Mucosa of stomach (tissue), 1 donor: ENCODE data around the gene TOMM20.

Source experiments
- H3K27me3 ChIP-seq: one replicate; pipeline ENCODE4 v1.7.0; 2013; ENCODE audit warnings: mild to moderate bottlenecking, low read length; ENCODE audit not compliant: control insufficient read depth, insufficient read depth
- H3K36me3 ChIP-seq: one replicate; pipeline ENCODE4 v1.7.0; 2013; ENCODE audit warnings: low read length; ENCODE audit not compliant: control insufficient read depth, insufficient read depth
- H3K4me1 ChIP-seq: one replicate; pipeline ENCODE4 v1.7.0; 2013; ENCODE audit warnings: mild to moderate bottlenecking, low read length; ENCODE audit not compliant: control insufficient read depth, insufficient read depth
- H3K4me3 ChIP-seq: one replicate; pipeline ENCODE4 v1.7.0; 2013; ENCODE audit warnings: low read length
- H3K9ac ChIP-seq: one replicate; pipeline ENCODE4 v1.7.0; 2013; ENCODE audit warnings: mild to moderate bottlenecking, low read length, moderate library complexity
- H3K9me3 ChIP-seq: one replicate; pipeline ENCODE4 v1.7.0; 2013; ENCODE audit warnings: mild to moderate bottlenecking, low read length, moderate library complexity; ENCODE audit not compliant: control insufficient read depth
- donor health status: Pancreatic carcinoma.

TOMM20 gene

DNA sequence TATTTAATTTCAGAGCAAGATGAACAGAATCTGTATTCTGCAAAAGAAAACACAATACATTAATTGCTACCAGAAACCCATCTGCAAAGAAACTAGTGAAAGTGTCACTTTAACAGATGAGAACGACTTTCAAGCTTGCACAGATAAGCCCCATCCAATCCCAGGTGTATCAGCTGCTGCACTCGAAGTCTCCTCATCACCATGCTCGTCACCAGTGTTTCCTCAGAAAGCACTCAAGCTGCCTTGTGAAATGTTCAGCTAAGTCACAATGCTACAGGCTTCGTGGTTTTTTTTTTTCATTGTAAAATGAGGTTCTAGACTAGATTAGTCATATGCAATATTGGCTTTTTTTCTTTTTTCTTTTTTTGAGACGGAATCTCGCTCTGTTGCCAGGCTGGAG is 3.3 kb upstream of the TOMM20 start:
- no peaks in the 10 kb centered on the region for H3K27me3 ChIP-seq
- no peaks in the 10 kb centered on the region for H3K4me1 ChIP-seq
- no peaks in the 10 kb centered on the region for H3K9me3 ChIP-seq
- H3K36me3 ChIP-seq: peaks cover 7% of the 10 kb centered on the region
- no peak overlapping the region for H3K4me3 ChIP-seq
- no peak overlapping the region for H3K9ac ChIP-seq

DNA sequence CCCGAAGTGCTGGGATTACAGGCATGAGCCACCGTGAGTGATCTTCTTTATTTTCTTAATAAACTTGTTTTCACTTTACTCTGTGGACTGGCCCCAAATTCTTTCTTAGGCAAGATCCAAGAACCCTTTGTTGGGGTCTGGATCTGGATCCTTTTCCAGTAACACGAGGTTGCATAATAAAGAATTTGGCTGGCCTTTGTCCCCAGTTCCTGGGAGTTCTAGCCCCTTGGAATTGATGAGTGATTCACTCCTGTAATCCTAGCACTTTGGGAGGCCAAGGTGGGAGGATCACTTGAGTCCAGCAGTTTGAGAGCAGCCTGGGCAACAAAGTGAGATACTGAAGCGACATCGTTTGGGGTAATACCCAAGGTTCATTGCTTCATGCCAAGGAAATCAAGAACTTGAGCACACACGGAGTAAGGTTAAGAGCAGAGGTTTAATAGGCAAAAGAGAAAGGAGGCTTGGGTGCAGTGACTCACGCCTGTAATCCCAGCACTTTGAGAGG is 2.2 kb upstream of the TOMM20 start:
- Histone ChIP-seq H3K9me3 (no peaks in the 10 kb centered on the region), H3K4me3 (no peak overlapping the region), H3K36me3 (no peaks in the 10 kb centered on the region), H3K4me1 (no peaks in the 10 kb centered on the region), H3K9ac (no peak overlapping the region), H3K27me3 (no peaks in the 10 kb centered on the region)

GRCh38 chr1:235129774-235130570 is 1.3 kb upstream of the TOMM20 start:
- no peaks in the 10 kb centered on the region for H3K4me1 ChIP-seq
- H3K4me3 ChIP-seq: no peak overlapping the region
- H3K9ac ChIP-seq: no peak overlapping the region
- no peaks in the 10 kb centered on the region for H3K9me3 ChIP-seq
- H3K27me3 ChIP-seq: no peaks in the 10 kb centered on the region
- no peaks in the 10 kb centered on the region for H3K36me3 ChIP-seq

- peak overlapping the region; percentile 78 for H3K4me3 ChIP-seq
- peak overlapping the region; percentile 90 for H3K9ac ChIP-seq
- H3K4me1 ChIP-seq: no peaks in the 10 kb centered on the region
- H3K9me3 ChIP-seq: no peaks in the 10 kb centered on the region
- H3K36me3 ChIP-seq: no peaks in the 10 kb centered on the region
- no peaks in the 10 kb centered on the region for H3K27me3 ChIP-seq
Measured at GRCh38 chr1:235127732-235128455, 743 bp downstream of the TOMM20 start.

GRCh38 chr1:235127203-235127602 is 1.4 kb downstream of the TOMM20 start:
- Histone ChIP-seq H3K27me3 (no peaks in the 10 kb centered on the region), H3K36me3 (no peaks in the 10 kb centered on the region), H3K9me3 (no peaks in the 10 kb centered on the region), H3K4me1 (no peaks in the 10 kb centered on the region), H3K9ac (peak overlapping the region; percentile 90), H3K4me3 (peak overlapping the region; percentile 78)

DNA sequence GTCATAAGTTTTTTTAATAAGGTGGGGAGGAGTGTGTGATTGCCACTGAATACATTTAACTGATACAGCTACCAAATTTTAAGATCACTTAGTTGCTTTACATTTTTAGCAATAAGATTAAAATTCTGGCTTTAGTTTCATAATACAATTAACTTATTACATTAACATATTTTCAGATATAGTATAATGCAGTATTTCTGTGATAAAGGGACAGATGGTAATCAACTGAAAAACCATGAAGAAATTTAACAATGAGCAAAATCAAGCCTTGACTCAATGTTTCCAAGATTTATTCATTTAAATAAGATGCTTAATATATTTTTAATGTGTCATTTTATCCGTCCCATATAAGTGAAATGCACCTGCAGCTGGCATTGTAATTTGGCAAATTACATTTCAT is 4.0 kb downstream of the TOMM20 start:
- Histone ChIP-seq H3K36me3 (no peaks in the 10 kb centered on the region), H3K4me1 (no peaks in the 10 kb centered on the region), H3K27me3 (no peaks in the 10 kb centered on the region), H3K4me3 (no peak overlapping the region), H3K9ac (no peak overlapping the region), H3K9me3 (no peaks in the 10 kb centered on the region)

- Histone ChIP-seq H3K27me3 (no peaks in the 10 kb centered on the region), H3K4me3 (no peak overlapping the region), H3K4me1 (no peaks in the 10 kb centered on the region), H3K36me3 (no peaks in the 10 kb centered on the region), H3K9ac (no peak overlapping the region), H3K9me3 (no peaks in the 10 kb centered on the region)
Measured at GRCh38 chr1:235124111-235124510, 4.5 kb downstream of the TOMM20 start.

DNA sequence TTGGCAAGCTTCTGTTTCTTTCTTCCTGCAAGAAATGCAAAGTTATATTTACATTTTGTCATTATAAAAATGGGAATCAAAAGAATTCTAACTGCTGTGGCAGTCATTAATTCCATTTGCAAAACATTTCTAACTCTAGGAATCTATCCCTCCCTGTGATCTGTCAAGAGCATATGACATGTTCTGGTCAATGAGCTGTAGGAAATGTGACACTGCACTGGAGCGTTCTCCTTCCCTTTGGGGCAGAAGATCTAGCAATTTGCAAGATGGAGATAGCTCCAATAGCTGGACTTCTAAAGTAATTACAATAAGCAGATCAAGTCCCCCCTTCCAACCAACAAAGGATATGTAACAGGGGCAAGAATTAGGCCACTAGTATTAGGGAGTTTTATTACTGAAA is 6.3 kb downstream of the TOMM20 start:
- Histone ChIP-seq H3K4me1 (no peaks in the 10 kb centered on the region), H3K36me3 (no peaks in the 10 kb centered on the region), H3K4me3 (no peak overlapping the region), H3K27me3 (no peaks in the 10 kb centered on the region), H3K9me3 (no peaks in the 10 kb centered on the region), H3K9ac (no peak overlapping the region)

GRCh38 chr1:235113183-235113917 is 15.3 kb downstream of the TOMM20 start:
- Histone ChIP-seq H3K4me3 (no peak overlapping the region), H3K9me3 (no peaks in the 10 kb centered on the region), H3K36me3 (no peaks in the 10 kb centered on the region), H3K9ac (no peak overlapping the region), H3K4me1 (no peaks in the 10 kb centered on the region), H3K27me3 (no peaks in the 10 kb centered on the region)

DNA sequence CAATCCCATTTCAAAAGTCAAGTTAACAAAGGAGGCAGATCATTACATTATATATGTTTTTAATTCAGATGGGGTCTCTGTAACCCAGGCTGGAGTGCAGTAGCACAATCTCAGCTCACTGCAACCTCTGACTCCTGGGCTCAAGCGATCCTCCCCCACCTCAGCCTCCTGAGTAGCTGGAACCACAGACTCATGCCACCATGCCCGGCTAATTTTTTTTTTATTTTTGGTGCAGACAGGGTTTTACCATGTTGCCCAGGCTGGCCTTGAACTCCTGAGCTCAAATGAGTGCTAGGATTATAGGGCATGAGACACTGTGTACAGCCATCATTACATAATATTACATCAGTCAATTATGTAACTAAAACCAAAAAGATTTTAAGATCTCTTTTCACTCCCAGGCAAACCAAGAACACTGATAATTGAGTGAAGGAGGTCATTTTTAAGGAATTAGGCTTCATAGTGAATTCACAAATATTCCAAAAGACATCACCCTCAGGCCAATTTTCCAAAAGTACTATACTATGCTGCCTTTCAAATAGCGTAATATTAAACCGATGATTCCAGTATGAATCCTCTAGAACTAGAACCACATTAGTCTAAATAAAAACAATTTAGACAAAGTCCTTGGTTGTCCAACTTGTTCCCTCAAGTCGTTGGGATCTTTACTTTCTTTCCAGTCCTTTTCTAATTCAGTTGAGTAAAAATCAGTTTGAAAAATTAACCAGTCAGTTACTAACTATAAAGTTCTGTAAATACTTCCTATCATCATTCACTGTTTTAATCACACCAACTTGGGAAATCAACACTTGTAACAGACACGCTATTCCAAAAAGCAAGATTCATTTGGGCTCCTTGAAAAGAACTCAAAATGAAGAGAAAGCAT is 16.1 kb downstream of the TOMM20 start:
- no peaks in the 10 kb centered on the region for H3K27me3 ChIP-seq
- no peak overlapping the region for H3K9ac ChIP-seq
- H3K4me1 ChIP-seq: no peaks in the 10 kb centered on the region
- H3K36me3 ChIP-seq: no peaks in the 10 kb centered on the region
- no peak overlapping the region for H3K4me3 ChIP-seq
- H3K9me3 ChIP-seq: no peaks in the 10 kb centered on the region

DNA sequence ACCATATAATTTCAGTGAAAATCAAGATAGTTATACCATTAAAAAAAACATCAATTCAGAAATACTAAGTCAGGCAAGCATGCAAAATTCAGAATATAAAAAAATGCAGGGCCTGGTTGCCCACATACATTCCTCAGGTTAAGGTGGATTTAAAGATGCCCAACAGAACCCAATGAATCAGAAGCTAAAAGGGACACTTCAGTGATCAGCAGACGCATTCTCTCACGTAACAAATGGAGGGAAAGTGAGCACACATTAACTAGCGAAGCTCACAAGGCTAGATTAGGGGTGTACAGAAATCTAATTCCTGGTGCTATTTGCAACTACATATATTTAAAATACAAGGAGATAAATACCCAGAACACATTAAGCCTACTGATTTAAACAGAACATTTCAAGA is 17.5 kb downstream of the TOMM20 start:
- Histone ChIP-seq H3K4me3 (no peak overlapping the region), H3K9me3 (no peaks in the 10 kb centered on the region), H3K9ac (no peak overlapping the region), H3K36me3 (no peaks in the 10 kb centered on the region), H3K27me3 (no peaks in the 10 kb centered on the region), H3K4me1 (no peaks in the 10 kb centered on the region)
